Endothelial cell of umbilical vein (primary cell): Measurements from ENCODE around the gene NPM3. TPM values are rescaled to one million over a fixed set of nuclear protein-coding genes. Genes with fewer than 3 reads are reported as not detected.

ENCODE experiments used
- BruUV-seq: library from RNA; stranded (reverse); fragments of 400-500 nt; replicated peaks from 2 replicates; lab custom pipeline; 2021; lab: Mats Ljungman, UMichigan
- CTCF ChIA-PET: fragments of 300-600, 350-600 bp; sonication (Branson Sonifier 250); formaldehyde crosslinking; loops from one replicate; lab custom pipeline; 2021; ENCODE audit warnings: antibody characterized with exemption, inconsistent platforms; lab: Charles Lee
- POLR2A ChIA-PET: fragments of 300-600, 350-600 bp; sonication (Branson Sonifier 250); formaldehyde crosslinking; loops from one replicate; lab custom pipeline; 2021; ENCODE audit warnings: antibody characterized with exemption, inconsistent platforms; lab: Charles Lee
- DNase-seq: peaks from one replicate; pipeline ENCODE4 v3.0.0-alpha.2; 2011; ENCODE audit warnings: low read depth, low spot score
- FAIRE-seq: peaks from 2 replicates; lab custom pipeline; 2011; peaks lifted over from hg19 to GRCh38; lab: Jason Lieb, UNC
- H2AFZ ChIP-seq: 2 replicates; pipeline ENCODE4 v1.6.0; 2012; ENCODE audit warnings: low read depth, low read length, control low read depth, inconsistent platforms
- H3K27ac ChIP-seq: 2 replicates; pipeline ENCODE4 v1.5.1; 2011; ENCODE audit warnings: low read depth, mild to moderate bottlenecking, control low read depth, low read length, moderate library complexity; ENCODE audit not compliant: insufficient read depth
- H3K27me3 ChIP-seq, 2 experiments: 2 replicates each; pipeline versions ENCODE4 v1.6.0 to v1.6.1; 2011; ENCODE audit warnings: low read length in 2 of 2, mixed read lengths in 1 of 2; ENCODE audit not compliant: control insufficient read depth in 2 of 2, insufficient read depth in 2 of 2
- H3K36me3 ChIP-seq, 2 experiments: 2 replicates in 1 of 2; 3 replicates in 1 of 2; pipeline ENCODE4 v1.5.1; 2011; ENCODE audit warnings: low read length in 2 of 2, mild to moderate bottlenecking in 1 of 2, moderate library complexity in 1 of 2; ENCODE audit not compliant: control insufficient read depth in 2 of 2, insufficient read depth in 2 of 2; ENCODE audit errors: extremely low read depth in 1 of 2
- H3K4me1 ChIP-seq: 3 replicates; pipeline ENCODE4 v1.5.1; 2011; ENCODE audit warnings: mild to moderate bottlenecking, low read length; ENCODE audit not compliant: control insufficient read depth, insufficient read depth; ENCODE audit errors: extremely low read depth
- H3K4me2 ChIP-seq: 2 replicates; pipeline ENCODE4 v1.6.1; 2011; ENCODE audit warnings: low read length, control low read depth, mixed read lengths; ENCODE audit not compliant: insufficient read depth
- H3K4me3 ChIP-seq, 3 experiments: fragments of 200-600 bp in 1 of 3; sonication (generic), shearing (Covaris generic) in 1 of 3; replicated peaks in 1 of 3; 2 replicates each; pipeline ENCODE4 v1.5.1; 2011 to 2016; ENCODE audit warnings: control low read depth in 3 of 3, low read length in 3 of 3, mild to moderate bottlenecking in 2 of 3, inconsistent platforms in 1 of 3, low read depth in 1 of 3, moderate library complexity in 1 of 3; ENCODE audit not compliant: insufficient read depth in 1 of 3
- H3K79me2 ChIP-seq: 2 replicates; pipeline ENCODE4 v1.6.0; 2012; ENCODE audit warnings: low read length, inconsistent platforms; ENCODE audit not compliant: control insufficient read depth, insufficient read depth
- H3K9ac ChIP-seq: replicated peaks from 2 replicates; pipeline ENCODE3; 2011; ENCODE audit warnings: low read length, control low read depth; ENCODE audit not compliant: insufficient read depth; ENCODE audit errors: extremely low read depth
- H3K9me1 ChIP-seq: replicated peaks from 3 replicates; pipeline ENCODE4 v1.6.0; 2011; ENCODE audit warnings: mild to moderate bottlenecking, low read length; ENCODE audit not compliant: control insufficient read depth, insufficient read depth; ENCODE audit errors: extremely low read depth
- H3K9me3 ChIP-seq: replicated peaks from 2 replicates; pipeline ENCODE4 v1.5.1; 2012; ENCODE audit warnings: low read length, inconsistent platforms; ENCODE audit not compliant: control insufficient read depth, insufficient read depth
- H4K20me1 ChIP-seq: replicated peaks from 2 replicates; pipeline ENCODE3; 2011; ENCODE audit warnings: mild to moderate bottlenecking, low read length; ENCODE audit not compliant: control insufficient read depth, insufficient read depth; ENCODE audit errors: extremely low read depth
- EZH2 ChIP-seq: IDR thresholded peaks from 2 replicates; pipeline ENCODE4 v1.6.1; 2012; ENCODE audit warnings: borderline replicate concordance, low read depth, mild to moderate bottlenecking, moderate library complexity, low read length, inconsistent platforms; ENCODE audit not compliant: severe bottlenecking
- FOS ChIP-seq: IDR thresholded peaks from 2 replicates; pipeline ENCODE4 v1.6.1; 2011; ENCODE audit warnings: mild to moderate bottlenecking, low read length, moderate library complexity, borderline replicate concordance; ENCODE audit not compliant: insufficient read depth
- GATA2 ChIP-seq: IDR thresholded peaks from 2 replicates; pipeline ENCODE4 v1.7.0; 2011; ENCODE audit warnings: low read depth, mild to moderate bottlenecking, moderate library complexity, mixed read lengths, low read length; ENCODE audit not compliant: insufficient read length, insufficient read depth
- JUN ChIP-seq: IDR thresholded peaks from 2 replicates; pipeline ENCODE4 v1.6.1; 2011; ENCODE audit warnings: borderline replicate concordance, low read depth; ENCODE audit not compliant: insufficient read length, insufficient read depth
- MYC ChIP-seq: IDR thresholded peaks from one replicate; pipeline ENCODE4 v1.6.1; 2011; ENCODE audit warnings: mild to moderate bottlenecking, low read depth, low read length
- POLR2A ChIP-seq: IDR thresholded peaks from 2 replicates; pipeline ENCODE4 v1.6.1; 2012; ENCODE audit warnings: low read depth, mild to moderate bottlenecking, control low read depth, low read length
- POLR2AphosphoS5 ChIP-seq: IDR thresholded peaks from 2 replicates; pipeline ENCODE4 v1.6.1; 2012; ENCODE audit warnings: low read depth, mild to moderate bottlenecking, control low read depth, low read length, moderate library complexity; ENCODE audit not compliant: insufficient read depth
- dilution Hi-C: fragments of 300-500 bp; cut with MboI; formaldehyde crosslinking; loops from one replicate; pipeline ENCODE4 v1.15.0; 2019; ENCODE audit warnings: low sequenced_read_pairs; ENCODE audit not compliant: extremely low pct_ligation_motif_present
- intact Hi-C: fragments of 100-400 bp; cut with micrococcal nuclease; formaldehyde crosslinking; loops from one replicate; pipeline ENCODE4 v1.10.0; 2022
- polyA plus RNA-seq, 4 experiments: library from polyadenylated mRNA; depleted of rRNA in 3 of 4; stranded (reverse) in 3 of 4; unstranded in 1 of 4; fragments of >200 nt; gene quantifications; 2 replicates each; pipeline versions ENCODE4 v1.2.1 to v1.2.3, GENCODE V29; 2011 to 2012; ENCODE audit warnings: missing spikeins in 1 of 4
- total RNA-seq: library from RNA; stranded (reverse); gene quantifications from 2 replicates; pipeline ENCODE4 v1.2.3, GENCODE V29; 2021
- TF ChIP-seq, protein P1 (sequence below), 2 donors: IDR thresholded peaks; 1 replicate in 1 of 2; 2 replicates in 1 of 2; pipeline ENCODE4 v1.5.1; 2011; ENCODE audit warnings: low read length in 2 of 2, mild to moderate bottlenecking in 2 of 2, moderate library complexity in 2 of 2, control low read depth in 1 of 2, inconsistent platforms in 1 of 2, low read depth in 1 of 2; ENCODE audit not compliant: insufficient read depth in 1 of 2; ENCODE audit errors: extremely low read depth in 1 of 2
- TF ChIP-seq, protein P2 (sequence below): IDR thresholded peaks from 2 replicates; pipeline ENCODE4 v1.6.1; 2011; ENCODE audit not compliant: insufficient read depth, insufficient read length

NPM3 gene
- total and polyA plus RNA-seq, 2 donors (not counting 3 experiments of a cell fraction or from before 2014, with no cell fraction given) = 55.4 to 71.3 TPM

DNA sequence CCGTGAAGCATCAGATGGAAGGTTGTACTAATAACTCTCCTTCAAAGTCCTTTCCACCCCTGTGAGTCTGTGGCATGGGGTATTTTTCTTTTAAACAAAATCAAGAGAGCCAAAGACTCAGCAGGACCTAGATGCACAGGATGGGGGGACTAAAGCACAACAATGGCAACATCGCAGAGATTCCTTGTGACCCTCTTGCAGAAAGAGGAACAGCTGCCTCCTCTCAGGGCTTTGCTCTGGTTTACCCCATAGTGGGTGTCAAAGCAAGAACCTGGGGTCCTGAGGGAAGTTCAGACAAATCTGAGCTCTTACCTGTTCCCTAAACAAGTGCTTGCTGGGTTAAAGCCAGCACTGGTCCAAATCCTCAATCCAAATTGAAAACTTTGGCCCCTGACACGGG lies 46.6 kb downstream of the NPM3 start:
- CTCF ChIA-PET = interaction anchor here (1.3 kb wide), 1 partner anchor 90 kb away, joined by 3 read pairs; no protein-coding TSS in a partner anchor
- no TSS peak for BruUV-seq

More for the DNA sequence above, 46.6 kb downstream of the NPM3 start:
- Histone ChIP-seq H3K4me3 (no peak overlapping the region), H3K9me3 (no peaks in the 10 kb centered on the region), H3K4me1 (no peaks in the 10 kb centered on the region), H3K27ac (no peak overlapping the region), H3K79me2 (no peaks in the 10 kb centered on the region), H3K9ac (no peak overlapping the region), H3K36me3 (no peaks in the 10 kb centered on the region), H4K20me1 (no peaks in the 10 kb centered on the region), H3K9me1 (no peaks in the 10 kb centered on the region), H2AFZ (no peak overlapping the region), H3K27me3 (peaks cover 9 to 19% of the 10 kb centered on the region in 2 experiments), H3K4me2 (no peak overlapping the region)
- POLR2A ChIA-PET = no interaction called here
- intact Hi-C loops = no loop called here
- FAIRE-seq (no peak), DNase-seq (no peak)
- dilution Hi-C loops = no loop called here
- TF ChIP-seq, protein P1, sequence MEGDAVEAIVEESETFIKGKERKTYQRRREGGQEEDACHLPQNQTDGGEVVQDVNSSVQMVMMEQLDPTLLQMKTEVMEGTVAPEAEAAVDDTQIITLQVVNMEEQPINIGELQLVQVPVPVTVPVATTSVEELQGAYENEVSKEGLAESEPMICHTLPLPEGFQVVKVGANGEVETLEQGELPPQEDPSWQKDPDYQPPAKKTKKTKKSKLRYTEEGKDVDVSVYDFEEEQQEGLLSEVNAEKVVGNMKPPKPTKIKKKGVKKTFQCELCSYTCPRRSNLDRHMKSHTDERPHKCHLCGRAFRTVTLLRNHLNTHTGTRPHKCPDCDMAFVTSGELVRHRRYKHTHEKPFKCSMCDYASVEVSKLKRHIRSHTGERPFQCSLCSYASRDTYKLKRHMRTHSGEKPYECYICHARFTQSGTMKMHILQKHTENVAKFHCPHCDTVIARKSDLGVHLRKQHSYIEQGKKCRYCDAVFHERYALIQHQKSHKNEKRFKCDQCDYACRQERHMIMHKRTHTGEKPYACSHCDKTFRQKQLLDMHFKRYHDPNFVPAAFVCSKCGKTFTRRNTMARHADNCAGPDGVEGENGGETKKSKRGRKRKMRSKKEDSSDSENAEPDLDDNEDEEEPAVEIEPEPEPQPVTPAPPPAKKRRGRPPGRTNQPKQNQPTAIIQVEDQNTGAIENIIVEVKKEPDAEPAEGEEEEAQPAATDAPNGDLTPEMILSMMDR (IDR thresholded peaks at IDR 0.05; ENCODE audit: extremely low read depth in 1 of 2, insufficient read depth in 1 of 2, low read depth in 1 of 2, low read length in 2 of 2) = no peak
- no peak for TF ChIP-seq POLR2AphosphoS5
- TF ChIP-seq GATA2 = no peak
- TF ChIP-seq MYC = no peak
- TF ChIP-seq, protein P2, sequence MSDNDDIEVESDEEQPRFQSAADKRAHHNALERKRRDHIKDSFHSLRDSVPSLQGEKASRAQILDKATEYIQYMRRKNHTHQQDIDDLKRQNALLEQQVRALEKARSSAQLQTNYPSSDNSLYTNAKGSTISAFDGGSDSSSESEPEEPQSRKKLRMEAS = no peak
- TF ChIP-seq EZH2 = no peak
- TF ChIP-seq FOS = no peak
- no peak for TF ChIP-seq POLR2A
- no peak for TF ChIP-seq JUN
